Upper lobe of right lung (tissue), 1 donor: ENCODE results near the gene ASB15. TPM values are rescaled to one million over a fixed set of nuclear protein-coding genes. Genes with fewer than 3 reads are reported as not detected.
A peak's percentile ranks its signal among the peaks of the same experiment; 100 is the strongest.

Experiments
- ATAC-seq: fragments of 200-7000 bp; cut with Tn5 transposase; one replicate; pipeline ENCODE4 v1.9.1; 2020; ENCODE audit warnings: mild to moderate bottlenecking, moderate library complexity
- DNase-seq: peaks from one replicate; pipeline ENCODE4 v3.0.0-alpha.2; 2020
- H3K27ac ChIP-seq: fragments of 200-600 bp; one replicate; pipeline ENCODE4 v1.8.0; 2022
- H3K27me3 ChIP-seq: fragments of 200-600 bp; one replicate; pipeline ENCODE4 v1.8.0; 2022; ENCODE audit warnings: mild to moderate bottlenecking
- H3K36me3 ChIP-seq: fragments of 200-600 bp; one replicate; pipeline ENCODE4 v1.8.0; 2022
- H3K4me1 ChIP-seq: fragments of 200-600 bp; one replicate; pipeline ENCODE4 v1.8.0; 2022
- H3K4me3 ChIP-seq: fragments of 200-600 bp; one replicate; pipeline ENCODE4 v1.8.0; 2022; ENCODE audit warnings: mild to moderate bottlenecking
- H3K9me3 ChIP-seq: fragments of 200-600 bp; one replicate; pipeline ENCODE4 v1.8.0; 2022
- intact Hi-C: fragments of 100-400 bp; cut with DNase I; formaldehyde crosslinking; loops from one replicate; pipeline ENCODE4 v1.11.0; 2022
- total RNA-seq: library from RNA; stranded (reverse); fragmentation: NEBNext Ultra II Directional; extraction: Animal tissue kit (Norgen Biotek cat#: 25700); gene quantifications from one replicate; pipeline ENCODE4 v1.2.1, GENCODE V29; 2021
- TF ChIP-seq, protein P1 (sequence below): fragments of 200-600 bp; IDR thresholded peaks from one replicate; pipeline ENCODE4 v1.8.0; 2022; ENCODE audit warnings: antibody characterized with exemption
- donor health status: DM: no; HTN: yes; CAD: no; lungs with severe emphysema.

The ASB15 gene
- total RNA-seq, 1 donor from 2014 or later, result not detected

DNA sequence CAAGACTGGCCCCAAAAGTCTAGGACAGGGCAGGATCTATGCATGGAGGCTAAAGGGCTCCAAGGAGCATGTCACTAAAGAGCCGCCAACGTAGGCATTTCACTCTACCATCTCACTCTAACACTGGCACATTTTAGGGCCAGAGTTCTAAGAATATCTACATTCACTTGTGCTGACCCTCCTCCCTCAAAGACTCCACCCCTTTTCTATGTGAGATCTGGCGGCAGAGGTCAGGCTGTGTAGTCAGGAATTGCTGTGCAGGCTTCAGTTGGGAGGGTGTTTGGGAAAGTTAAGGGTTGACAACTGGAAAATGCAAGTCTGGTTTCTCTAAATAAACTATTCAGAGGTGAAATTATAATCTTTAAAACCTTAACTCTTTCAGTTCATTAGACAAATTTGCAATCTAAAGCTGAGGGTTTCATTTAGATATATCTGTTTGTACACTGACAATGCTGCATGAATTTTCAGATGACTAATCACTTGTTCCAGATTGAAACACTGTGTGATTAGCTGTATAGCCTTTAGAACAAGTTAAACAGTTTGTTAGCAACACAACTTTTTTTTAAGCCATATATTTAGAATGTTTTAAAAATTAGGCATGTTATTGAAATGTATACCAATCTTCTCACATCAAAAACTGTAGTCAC, 72.3 kb downstream of the ASB15 start:
- no peaks in the 10 kb centered on the region for H3K36me3 ChIP-seq
- no peak for DNase-seq
- ATAC-seq, result no peak
- no peak overlapping the region for H3K27ac ChIP-seq
- intact Hi-C loops, result no loop called here
- H3K9me3 ChIP-seq, result no peaks in the 10 kb centered on the region
- H3K4me1 ChIP-seq, result peaks cover 6% of the 10 kb centered on the region
- TF ChIP-seq, protein P1, sequence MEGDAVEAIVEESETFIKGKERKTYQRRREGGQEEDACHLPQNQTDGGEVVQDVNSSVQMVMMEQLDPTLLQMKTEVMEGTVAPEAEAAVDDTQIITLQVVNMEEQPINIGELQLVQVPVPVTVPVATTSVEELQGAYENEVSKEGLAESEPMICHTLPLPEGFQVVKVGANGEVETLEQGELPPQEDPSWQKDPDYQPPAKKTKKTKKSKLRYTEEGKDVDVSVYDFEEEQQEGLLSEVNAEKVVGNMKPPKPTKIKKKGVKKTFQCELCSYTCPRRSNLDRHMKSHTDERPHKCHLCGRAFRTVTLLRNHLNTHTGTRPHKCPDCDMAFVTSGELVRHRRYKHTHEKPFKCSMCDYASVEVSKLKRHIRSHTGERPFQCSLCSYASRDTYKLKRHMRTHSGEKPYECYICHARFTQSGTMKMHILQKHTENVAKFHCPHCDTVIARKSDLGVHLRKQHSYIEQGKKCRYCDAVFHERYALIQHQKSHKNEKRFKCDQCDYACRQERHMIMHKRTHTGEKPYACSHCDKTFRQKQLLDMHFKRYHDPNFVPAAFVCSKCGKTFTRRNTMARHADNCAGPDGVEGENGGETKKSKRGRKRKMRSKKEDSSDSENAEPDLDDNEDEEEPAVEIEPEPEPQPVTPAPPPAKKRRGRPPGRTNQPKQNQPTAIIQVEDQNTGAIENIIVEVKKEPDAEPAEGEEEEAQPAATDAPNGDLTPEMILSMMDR, result no peak
- no peaks in the 10 kb centered on the region for H3K27me3 ChIP-seq
- no peak overlapping the region for H3K4me3 ChIP-seq

DNA sequence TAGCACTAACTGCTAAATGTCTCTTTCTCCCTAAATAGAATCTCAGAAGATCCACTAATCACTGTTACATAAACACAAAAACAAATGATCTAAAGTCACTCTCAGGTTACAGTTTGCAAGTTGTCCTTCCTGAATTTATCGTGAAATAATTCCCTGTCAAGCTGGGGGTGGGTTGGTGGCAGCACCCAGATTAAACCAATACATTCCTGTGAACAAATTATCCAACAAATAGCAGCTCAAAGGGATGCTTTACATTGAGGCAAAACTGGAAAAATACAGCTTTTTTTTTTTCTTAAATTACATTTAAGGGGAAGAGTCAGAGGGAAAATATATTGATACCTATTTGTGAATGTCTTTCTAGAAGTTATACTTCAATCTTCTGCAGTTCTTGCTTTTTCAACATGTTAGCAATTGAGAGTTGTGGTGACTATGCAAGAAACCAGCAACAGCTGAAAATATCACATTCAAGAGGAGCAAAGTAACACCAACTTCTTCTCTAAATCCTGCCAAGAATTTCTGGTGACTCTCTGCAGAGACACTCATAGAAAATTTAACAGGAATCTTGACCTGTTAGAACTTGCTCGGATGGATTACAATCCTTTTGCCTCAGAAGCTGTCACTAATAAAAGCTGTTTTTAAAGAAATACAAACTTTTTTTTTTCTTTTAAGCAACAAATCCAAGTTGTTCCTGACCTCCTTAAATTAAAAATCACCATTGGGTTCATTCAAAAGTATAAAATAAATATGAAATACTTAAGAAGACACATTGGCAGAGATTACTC, 73.0 kb downstream of the ASB15 start:
- TF ChIP-seq, protein P1, result no peak
- no peaks in the 10 kb centered on the region for H3K36me3 ChIP-seq
- intact Hi-C loops, result no loop called here
- H3K27me3 ChIP-seq, result no peaks in the 10 kb centered on the region
- DNase-seq (no peak), ATAC-seq (peak; percentile 25)
- no peaks in the 10 kb centered on the region for H3K9me3 ChIP-seq
- peaks cover 9% of the 10 kb centered on the region for H3K4me1 ChIP-seq
- no peak overlapping the region for H3K4me3 ChIP-seq
- no peak overlapping the region for H3K27ac ChIP-seq

DNA sequence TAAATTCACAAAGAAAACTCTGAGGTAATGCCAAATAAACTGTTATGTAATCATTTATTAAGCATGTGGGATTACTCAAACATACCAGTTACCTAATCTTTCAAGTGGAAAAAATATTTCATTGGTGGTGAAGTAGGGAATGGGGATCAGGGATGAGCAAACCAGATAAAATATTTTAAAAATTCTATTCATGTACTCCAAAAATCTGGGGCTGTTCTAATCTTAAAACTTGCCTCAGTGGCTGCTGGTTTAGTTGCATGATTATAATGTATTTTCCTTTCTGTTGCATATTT, 73.5 kb downstream of the ASB15 start:
- DNase-seq (no peak), ATAC-seq (peak; percentile 37)
- Histone ChIP-seq H3K9me3 (no peaks in the 10 kb centered on the region), H3K27ac (no peak overlapping the region), H3K36me3 (no peaks in the 10 kb centered on the region), H3K27me3 (no peaks in the 10 kb centered on the region), H3K4me1 (peaks cover 9% of the 10 kb centered on the region), H3K4me3 (no peak overlapping the region)
- intact Hi-C loops, result no loop called here
- TF ChIP-seq, protein P1, result no peak

DNA sequence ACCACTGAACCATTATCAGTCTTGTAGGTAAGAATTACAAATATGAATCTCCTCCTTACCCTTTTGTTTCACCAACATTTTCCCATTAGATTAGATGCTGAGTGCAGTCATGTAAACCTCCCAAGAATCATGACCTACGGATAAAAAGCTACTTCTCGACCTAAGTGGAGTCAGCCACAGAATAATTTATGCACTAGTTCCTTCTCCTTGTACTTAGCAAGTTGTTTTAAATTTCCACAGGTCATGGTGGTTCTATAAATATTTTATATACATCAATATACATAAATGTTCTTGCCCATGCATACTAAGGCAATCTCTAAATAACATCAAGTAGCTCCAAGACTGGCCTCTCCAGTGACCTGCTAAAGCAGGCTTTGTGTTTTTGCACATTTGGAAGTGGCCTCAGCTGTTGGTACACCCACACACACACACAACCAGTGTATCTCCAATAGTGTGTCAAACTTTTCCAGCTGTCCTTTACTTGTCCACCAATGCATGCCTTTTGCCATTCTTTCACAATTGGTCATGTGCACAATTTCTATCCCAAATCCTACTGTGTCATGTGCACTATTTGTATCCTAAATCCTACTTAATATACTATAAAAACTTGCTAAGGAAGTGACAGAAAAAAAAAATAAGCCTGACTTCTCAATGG, 75.6 kb downstream of the ASB15 start:
- Histone ChIP-seq H3K27me3 (no peaks in the 10 kb centered on the region), H3K4me3 (no peak overlapping the region), H3K9me3 (no peaks in the 10 kb centered on the region), H3K36me3 (peaks cover 11% of the 10 kb centered on the region), H3K27ac (no peak overlapping the region), H3K4me1 (peaks cover 27% of the 10 kb centered on the region)
- DNase-seq, result no peak
- no peak for ATAC-seq
- TF ChIP-seq, protein P1, result no peak
- intact Hi-C loops, result no loop called here

DNA sequence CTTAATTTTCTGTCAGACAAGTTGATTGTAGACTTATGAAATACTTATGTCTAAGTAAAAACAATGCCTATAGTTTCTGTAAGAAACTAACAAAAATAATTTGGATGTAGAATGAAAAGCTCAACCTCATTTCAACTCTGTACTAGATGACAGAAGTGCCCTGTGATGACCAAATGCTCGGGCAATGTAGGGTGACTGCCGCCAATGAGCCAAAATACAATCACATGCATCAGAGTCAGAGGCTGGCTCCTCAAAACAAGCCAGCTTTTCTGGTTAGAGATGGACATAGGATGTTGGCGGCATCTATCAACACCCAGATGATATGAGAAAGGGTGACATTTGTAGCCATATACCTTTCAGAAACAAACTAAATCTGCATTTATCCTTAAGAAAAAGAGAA, 78.0 kb downstream of the ASB15 start:
- TF ChIP-seq, protein P1, result no peak
- Histone ChIP-seq H3K4me1 (peaks cover 28% of the 10 kb centered on the region), H3K4me3 (no peak overlapping the region), H3K27me3 (no peaks in the 10 kb centered on the region), H3K36me3 (peaks cover 22% of the 10 kb centered on the region), H3K9me3 (no peaks in the 10 kb centered on the region), H3K27ac (no peak overlapping the region)
- ATAC-seq, result no peak
- no peak for DNase-seq
- intact Hi-C loops, result no loop called here
